ENCODE results near the gene DCAF7.

The DCAF7 gene

GRCh38 chr17:63524051-63524450 lies 26.2 kb upstream of the DCAF7 start:
- no peak for DNase-seq (ENCODE audit: low read depth)
- no peak overlapping the region for H3K4me3 ChIP-seq (ENCODE audit: control insufficient read depth, low read depth, low read length)
- TF ChIP-seq, protein P1, sequence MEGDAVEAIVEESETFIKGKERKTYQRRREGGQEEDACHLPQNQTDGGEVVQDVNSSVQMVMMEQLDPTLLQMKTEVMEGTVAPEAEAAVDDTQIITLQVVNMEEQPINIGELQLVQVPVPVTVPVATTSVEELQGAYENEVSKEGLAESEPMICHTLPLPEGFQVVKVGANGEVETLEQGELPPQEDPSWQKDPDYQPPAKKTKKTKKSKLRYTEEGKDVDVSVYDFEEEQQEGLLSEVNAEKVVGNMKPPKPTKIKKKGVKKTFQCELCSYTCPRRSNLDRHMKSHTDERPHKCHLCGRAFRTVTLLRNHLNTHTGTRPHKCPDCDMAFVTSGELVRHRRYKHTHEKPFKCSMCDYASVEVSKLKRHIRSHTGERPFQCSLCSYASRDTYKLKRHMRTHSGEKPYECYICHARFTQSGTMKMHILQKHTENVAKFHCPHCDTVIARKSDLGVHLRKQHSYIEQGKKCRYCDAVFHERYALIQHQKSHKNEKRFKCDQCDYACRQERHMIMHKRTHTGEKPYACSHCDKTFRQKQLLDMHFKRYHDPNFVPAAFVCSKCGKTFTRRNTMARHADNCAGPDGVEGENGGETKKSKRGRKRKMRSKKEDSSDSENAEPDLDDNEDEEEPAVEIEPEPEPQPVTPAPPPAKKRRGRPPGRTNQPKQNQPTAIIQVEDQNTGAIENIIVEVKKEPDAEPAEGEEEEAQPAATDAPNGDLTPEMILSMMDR (IDR thresholded peaks at IDR 0.05; ENCODE audit: control insufficient read depth, insufficient read depth, low read depth, low read length, missing control alignments): no peak

GRCh38 chr17:63525190-63525946 lies 24.9 kb upstream of the DCAF7 start:
- TF ChIP-seq, protein P1 (IDR thresholded peaks at IDR 0.05; ENCODE audit: control insufficient read depth, insufficient read depth, low read depth, low read length, missing control alignments): no peak
- no peak for DNase-seq (ENCODE audit: low read depth)
- no peak overlapping the region for H3K4me3 ChIP-seq (ENCODE audit: control insufficient read depth, low read depth, low read length)

GRCh38 chr17:63526861-63527260 lies 23.4 kb upstream of the DCAF7 start:
- no peak overlapping the region for H3K4me3 ChIP-seq (ENCODE audit: control insufficient read depth, low read depth, low read length)
- TF ChIP-seq, protein P1 (IDR thresholded peaks at IDR 0.05; ENCODE audit: control insufficient read depth, insufficient read depth, low read depth, low read length, missing control alignments): no peak

GRCh38 chr17:63528183-63528582 lies 22.1 kb upstream of the DCAF7 start:
- no peak for DNase-seq (ENCODE audit: low read depth)
- TF ChIP-seq, protein P1 (IDR thresholded peaks at IDR 0.05; ENCODE audit: control insufficient read depth, insufficient read depth, low read depth, low read length, missing control alignments): no peak
- no peak overlapping the region for H3K4me3 ChIP-seq (ENCODE audit: control insufficient read depth, low read depth, low read length)

More at GRCh38 chr17:63526861-63527260, 23.4 kb upstream of the DCAF7 start:
- DNase-seq (ENCODE audit: low read depth): no peak

- TF ChIP-seq, protein P1 (IDR thresholded peaks at IDR 0.05; ENCODE audit: control insufficient read depth, insufficient read depth, low read depth, low read length, missing control alignments): no peak
- no peak overlapping the region for H3K4me3 ChIP-seq (ENCODE audit: control insufficient read depth, low read depth, low read length)
- DNase-seq (ENCODE audit: low read depth): no peak
These were observed 20.3 kb upstream of the DCAF7 start for GRCh38 chr17:63529711-63530556.

DNA sequence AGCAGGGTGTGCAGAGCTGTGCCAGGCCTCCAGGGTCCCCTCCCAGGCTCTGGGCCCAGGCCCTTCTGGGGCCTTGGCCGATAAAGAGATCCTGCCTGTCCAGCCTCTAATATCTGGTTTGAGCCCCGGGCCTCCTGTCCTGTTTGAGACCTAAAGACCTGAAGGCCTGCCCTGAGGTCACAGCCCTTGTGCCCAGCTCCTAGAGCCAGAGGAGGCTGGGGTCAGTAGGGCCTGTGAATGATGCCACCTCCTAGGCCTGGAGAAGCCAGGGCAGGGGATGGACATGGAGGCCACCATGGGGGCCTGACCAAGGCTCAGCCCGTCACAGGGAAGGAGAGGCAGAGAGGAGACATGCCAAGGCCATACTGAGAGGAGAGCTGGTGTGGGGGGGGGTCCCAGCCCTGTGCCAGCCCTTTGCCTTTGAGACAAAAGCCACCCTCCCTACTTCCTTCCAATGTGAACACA lies 19.7 kb upstream of the DCAF7 start:
- TF ChIP-seq, protein P1 (IDR thresholded peaks at IDR 0.05; ENCODE audit: control insufficient read depth, insufficient read depth, low read depth, low read length, missing control alignments): no peak
- no peak overlapping the region for H3K4me3 ChIP-seq (ENCODE audit: control insufficient read depth, low read depth, low read length)
- no peak for DNase-seq (ENCODE audit: low read depth)
